NCI-H524 (cell line): ENCODE measurements around the gene MCM5.
A peak's percentile ranks its signal among the peaks of the same experiment; 100 is the strongest.
"Not testable (repeated sequence)": the region's sequence is repeated elsewhere in the genome, so short reads cannot be mapped to it uniquely, and the experiment has no call there.

Source experiments
- DNase-seq, 2 experiments: peaks; one replicate each; lab custom pipeline; 2025; lab: John Stamatoyannopoulos, UW

Gene MCM5

GRCh38 chr22:35432228-35432905 is 32.4 kb downstream of the MCM5 start:
- peak in 1 of 2 experiments; percentile 20 for DNase-seq

GRCh38 chr22:35434061-35434710 is 34.2 kb downstream of the MCM5 start:
- no peak for DNase-seq

- DNase-seq, result no peak
Measured at GRCh38 chr22:35435201-35435740, 35.3 kb downstream of the MCM5 start.

- no peak for DNase-seq
Measured at GRCh38 chr22:35436421-35436820, 36.5 kb downstream of the MCM5 start.

DNA sequence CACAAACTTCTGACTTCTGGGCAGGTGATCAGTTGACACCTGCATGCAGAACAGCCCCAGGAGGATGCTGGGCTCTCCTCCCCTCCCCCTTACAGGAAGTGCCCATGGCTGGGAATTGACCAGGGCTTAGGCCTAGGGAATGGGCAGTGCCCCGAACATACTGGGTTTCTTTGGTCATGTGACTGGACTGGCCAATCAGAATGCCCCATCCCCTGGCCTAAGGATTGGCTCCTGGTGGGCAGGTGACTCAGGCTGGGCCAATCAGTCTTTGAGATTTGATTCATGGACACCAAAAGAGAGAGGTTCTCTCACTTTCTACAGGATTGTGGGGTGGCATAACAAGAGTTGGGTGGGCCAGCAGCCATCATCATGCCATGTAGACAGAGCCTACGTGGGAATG is 37.1 kb downstream of the MCM5 start:
- DNase-seq, result peak; percentile 11 to 19

GRCh38 chr22:35438673-35439364 is 38.9 kb downstream of the MCM5 start:
- not testable (repeated sequence) for DNase-seq

DNA sequence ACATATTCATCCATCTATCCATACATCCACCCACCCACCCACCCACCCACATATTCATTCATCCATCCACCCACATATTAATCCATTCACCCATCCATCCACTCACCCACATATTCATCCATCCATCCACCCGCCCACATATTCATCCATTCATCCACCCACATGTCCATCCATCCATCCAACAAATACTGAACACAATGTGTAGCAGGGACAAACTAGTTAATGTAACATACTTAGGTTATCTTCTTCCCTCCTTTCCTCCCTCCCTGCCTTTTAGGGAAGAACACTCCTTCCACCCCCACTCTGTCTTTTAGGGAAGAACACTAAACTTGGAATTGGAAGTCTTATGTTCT is 39.4 kb downstream of the MCM5 start:
- DNase-seq, result no peak

DNA sequence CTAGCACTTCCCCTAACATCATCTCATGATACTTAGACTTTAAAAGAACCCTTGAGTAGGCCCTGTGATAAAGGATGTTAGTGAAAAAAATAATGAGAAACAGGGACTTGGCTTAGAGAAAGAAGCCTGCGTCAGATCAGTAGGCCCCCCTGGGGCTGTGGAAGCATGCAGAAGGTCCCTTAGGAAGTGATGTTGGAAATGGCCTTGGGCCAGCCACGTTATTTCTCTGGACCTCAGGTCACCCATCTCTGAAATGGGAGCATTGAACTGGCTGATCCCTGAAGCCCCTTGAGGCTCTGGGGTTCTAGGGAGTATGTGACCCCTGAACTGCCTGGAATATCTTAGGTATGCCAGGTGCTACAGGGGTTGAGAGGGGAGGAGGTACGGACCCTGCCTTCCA is 40.2 kb downstream of the MCM5 start:
- DNase-seq, result no peak

- DNase-seq, result no peak
Measured at GRCh38 chr22:35441489-35442100, 41.7 kb downstream of the MCM5 start.

GRCh38 chr22:35442471-35442870 is 42.5 kb downstream of the MCM5 start:
- DNase-seq, result peak; percentile 51 to 74

GRCh38 chr22:35443338-35443737 is 43.4 kb downstream of the MCM5 start:
- DNase-seq, result no peak

GRCh38 chr22:35443790-35444684 is 44.1 kb downstream of the MCM5 start:
- peak; percentile 41 to 56 for DNase-seq

DNA sequence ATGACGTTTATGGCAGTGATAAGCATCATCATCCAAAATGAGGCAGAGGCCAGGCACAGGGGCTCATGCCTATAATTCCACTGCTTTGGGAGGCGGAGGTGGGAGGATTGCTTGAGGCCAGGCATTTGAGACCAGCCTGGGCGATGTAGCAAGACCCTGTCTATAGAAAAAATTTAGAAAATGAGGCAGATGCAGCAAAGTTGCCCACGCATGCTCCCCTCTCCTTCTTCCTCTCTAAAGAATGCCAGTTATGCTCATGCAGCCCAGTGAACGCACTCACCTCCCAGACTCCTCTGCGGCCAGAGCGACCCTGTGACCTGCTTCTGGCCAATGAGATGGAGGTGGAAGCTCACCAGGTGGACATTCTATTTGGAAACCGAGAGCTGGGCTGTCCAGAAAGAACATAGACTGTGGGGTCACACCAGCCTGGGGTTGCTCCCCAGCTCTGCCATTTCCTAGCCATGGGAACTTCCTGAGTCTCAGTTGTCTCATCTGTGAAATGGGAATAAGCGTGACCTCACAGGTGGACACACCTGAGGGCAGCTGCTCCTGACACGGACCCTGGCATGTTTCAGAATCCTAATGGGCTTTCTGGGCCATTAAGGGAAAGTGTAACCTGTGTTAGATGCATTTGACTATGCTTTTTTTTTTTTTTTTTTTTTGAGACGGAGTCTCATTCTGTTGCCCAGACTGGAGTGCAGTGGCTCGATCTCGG is 44.9 kb downstream of the MCM5 start:
- no peak for DNase-seq

DNA sequence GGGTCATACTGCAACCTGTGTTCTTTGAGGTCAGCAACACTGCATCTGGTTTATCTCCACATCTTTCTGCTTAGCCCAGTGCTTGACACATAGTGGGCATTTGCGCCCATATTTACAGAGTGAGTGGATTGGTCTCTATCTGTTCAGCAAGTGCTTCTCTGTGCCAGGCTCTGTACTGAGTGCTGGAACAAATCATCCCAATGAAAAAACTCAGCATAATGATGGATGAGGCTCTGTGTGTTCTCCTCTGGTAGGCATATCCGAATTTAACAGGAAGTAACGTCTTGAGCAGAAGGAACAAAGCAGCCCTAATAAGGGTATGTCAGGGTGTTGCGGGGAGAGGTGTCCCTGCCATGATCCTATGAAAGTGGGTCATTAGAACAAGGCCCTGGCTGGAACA is 46.0 kb downstream of the MCM5 start:
- no peak for DNase-seq

DNA sequence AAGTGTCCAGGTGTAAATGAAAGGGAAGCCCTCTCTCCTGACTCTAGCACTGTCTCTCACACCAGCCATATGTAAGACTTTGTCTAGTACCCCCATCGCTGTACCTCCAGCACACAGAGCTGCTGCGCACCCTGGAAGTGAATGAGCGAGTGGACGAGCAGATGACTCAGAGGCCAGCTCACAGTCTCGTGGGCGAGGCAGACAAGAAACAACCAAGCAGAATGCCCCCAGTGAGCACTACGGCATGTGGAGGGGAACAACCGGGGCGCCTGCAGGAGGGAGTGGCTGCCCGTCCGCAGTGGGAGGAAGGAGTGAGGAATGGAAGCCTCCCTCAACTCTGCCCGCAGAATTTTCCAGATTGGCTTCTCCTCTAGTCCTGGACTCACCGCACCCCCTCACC is 46.4 kb downstream of the MCM5 start:
- no peak for DNase-seq

DNA sequence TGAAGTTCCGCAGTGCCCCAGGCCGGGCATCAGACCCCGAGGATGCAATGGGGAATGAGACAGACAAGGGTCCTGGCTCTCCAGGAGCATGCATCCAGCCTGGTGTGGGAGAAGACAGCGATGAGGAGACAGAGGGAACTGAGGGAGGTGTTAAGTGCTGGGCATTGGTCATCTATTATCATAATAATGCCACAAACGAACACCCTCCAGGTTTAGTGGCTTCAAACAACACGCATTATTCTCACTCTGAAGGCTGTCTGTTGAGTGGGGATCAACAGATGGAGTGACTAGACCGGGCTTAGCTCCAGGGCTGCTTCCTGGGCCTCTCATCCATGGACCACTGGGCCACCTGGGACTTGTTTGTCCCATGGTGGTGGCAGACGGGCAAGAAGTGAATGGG is 48.6 kb downstream of the MCM5 start:
- peak; percentile 21 to 26 for DNase-seq

DNA sequence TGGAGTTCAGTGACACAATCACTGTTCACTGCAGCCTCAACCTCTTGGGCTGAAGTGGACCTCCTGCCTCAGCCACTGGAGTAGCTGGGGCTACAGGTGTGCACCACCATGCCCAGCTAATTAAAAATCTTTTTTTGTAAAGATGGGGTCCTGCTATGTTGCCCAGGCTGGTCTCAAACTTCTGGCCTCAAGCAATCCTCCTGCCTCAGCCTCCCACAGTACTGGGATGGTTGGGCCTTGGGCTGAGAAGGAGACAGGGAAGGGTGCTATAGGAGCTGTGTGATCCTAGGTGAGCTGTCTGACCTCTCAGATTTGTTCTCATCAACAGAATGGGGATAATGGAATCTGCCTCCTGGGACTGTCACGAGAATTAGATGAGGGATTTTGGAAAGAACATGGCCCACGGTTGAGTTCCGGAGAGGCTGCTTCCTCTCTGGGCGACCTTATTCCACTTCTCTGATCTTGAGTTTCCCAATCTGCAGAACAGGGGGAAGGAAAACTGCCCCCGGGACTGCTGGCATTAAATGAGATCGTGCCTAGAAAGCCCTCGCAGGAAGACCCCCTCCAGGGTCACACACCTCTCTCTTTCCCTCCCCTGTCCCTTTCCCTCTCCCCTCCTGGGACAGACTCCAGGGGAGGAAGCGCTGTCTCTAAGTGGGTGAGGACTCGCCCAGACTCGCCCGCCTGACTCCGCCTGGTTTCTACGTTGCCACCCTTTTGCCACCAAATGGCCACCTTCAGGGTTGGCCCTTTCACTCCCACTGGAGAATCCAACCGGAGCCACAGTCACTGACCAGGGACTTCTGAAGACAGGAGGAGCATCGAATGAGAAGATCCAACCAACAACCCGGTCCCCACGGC is 50.1 kb downstream of the MCM5 start:
- DNase-seq, result no peak

DNA sequence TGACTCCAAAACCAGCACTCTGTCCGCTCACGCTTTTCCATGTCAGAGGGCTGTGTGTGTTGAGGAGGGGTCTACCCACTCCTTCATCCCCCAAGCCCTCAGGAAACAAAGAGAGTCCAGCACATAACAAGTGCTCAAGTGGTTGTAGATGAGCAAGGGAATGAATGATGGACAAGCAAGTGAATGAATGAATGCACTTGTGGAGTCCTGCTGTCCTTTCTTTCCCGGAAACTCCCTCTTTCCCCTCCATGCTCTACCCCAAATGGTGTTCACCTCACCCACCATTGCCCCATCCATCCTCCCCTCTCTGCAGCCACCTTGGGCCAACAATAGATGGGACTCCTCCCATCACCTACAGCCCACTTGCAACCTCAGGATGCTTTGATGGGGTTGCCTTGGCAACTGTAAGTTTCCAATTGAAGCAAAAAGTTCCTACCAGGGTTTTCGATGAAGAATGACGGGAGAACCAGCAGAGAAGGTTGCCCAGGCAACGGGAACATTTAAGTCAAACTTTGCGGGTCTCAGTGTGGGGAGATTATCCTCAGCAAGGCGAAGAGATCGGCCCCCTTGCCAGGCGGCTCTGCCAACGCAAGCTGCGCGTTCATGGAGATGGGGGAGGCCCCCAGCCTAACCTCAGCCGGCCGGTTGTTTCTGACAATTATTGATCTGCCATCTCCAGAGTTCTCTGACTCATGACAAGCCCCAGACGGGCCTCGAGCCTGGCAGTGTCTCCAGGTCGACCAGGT is 51.1 kb downstream of the MCM5 start:
- no peak for DNase-seq

DNA sequence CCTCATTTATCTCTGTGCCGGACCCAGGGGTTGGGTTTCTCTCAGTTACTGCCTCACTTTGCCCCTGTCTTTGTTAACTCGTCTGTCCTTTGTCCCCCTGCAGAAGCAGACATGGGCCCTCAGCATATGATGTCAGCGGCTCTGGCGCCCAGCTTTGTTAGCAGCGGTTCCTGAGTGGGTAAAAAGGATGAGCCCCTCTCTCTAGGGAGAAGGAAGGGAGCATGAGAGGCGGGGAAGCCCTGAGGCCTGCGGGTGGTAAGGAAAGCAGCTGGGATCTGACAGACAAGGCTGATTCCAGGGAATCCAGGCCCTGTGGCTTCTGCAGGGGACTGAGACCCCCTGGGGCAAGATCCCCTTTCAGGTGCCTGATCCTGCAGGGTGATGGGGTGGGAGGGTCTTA is 51.7 kb downstream of the MCM5 start:
- no peak for DNase-seq
